Keratinocyte (primary cell): ENCODE measurements around the gene USP28. TPM values are rescaled to one million over a fixed set of nuclear protein-coding genes. Genes with fewer than 3 reads are reported as not detected.

Source experiments
- DNase-seq: peaks from one replicate; pipeline ENCODE4 v3.0.0-alpha.2; 2011; ENCODE audit warnings: low read depth, missing footprints, low spot score
- FAIRE-seq: peaks from 2 replicates; lab custom pipeline; 2011; peaks lifted over from hg19 to GRCh38; lab: Jason Lieb, UNC
- H2AFZ ChIP-seq: 2 replicates; pipeline ENCODE4 v1.6.0; 2012; ENCODE audit warnings: low read length, control low read depth, inconsistent platforms; ENCODE audit not compliant: control insufficient read depth
- H3K27ac ChIP-seq: 2 replicates; pipeline ENCODE4 v1.5.1; 2011; ENCODE audit warnings: low read length; ENCODE audit not compliant: control insufficient read depth, insufficient read depth
- H3K27me3 ChIP-seq: 3 replicates; pipeline ENCODE4 v1.6.0; 2011; ENCODE audit warnings: low read length; ENCODE audit not compliant: control insufficient read depth, insufficient read depth; ENCODE audit errors: extremely low read depth
- H3K36me3 ChIP-seq, 2 experiments: 2 replicates in 1 of 2; 3 replicates in 1 of 2; pipeline ENCODE4 v1.5.1; 2011; ENCODE audit warnings: low read length in 2 of 2, mild to moderate bottlenecking in 1 of 2; ENCODE audit not compliant: control insufficient read depth in 2 of 2, insufficient read depth in 2 of 2; ENCODE audit errors: extremely low read depth in 1 of 2
- H3K4me1 ChIP-seq: 3 replicates; pipeline ENCODE4 v1.5.1; 2011; ENCODE audit warnings: low read length; ENCODE audit not compliant: control insufficient read depth, insufficient read depth; ENCODE audit errors: extremely low read depth
- H3K4me2 ChIP-seq: 3 replicates; pipeline ENCODE4 v1.6.0; 2011; ENCODE audit warnings: low read depth, low read length; ENCODE audit not compliant: control insufficient read depth, insufficient read depth; ENCODE audit errors: extremely low read depth
- H3K4me3 ChIP-seq, 3 experiments: fragments of 200-600 bp in 1 of 3; sonication (generic) in 1 of 3; 2 replicates in 2 of 3; 3 replicates in 1 of 3; pipeline ENCODE4 v1.5.1; 2011 to 2016; ENCODE audit warnings: low read length in 3 of 3, mild to moderate bottlenecking in 3 of 3, control low read depth in 2 of 3, inconsistent platforms in 1 of 3, low read depth in 1 of 3, mixed read lengths in 1 of 3, mixed run types in 1 of 3, moderate library complexity in 1 of 3; ENCODE audit not compliant: control insufficient read depth in 2 of 3, insufficient read depth in 2 of 3; ENCODE audit errors: extremely low read depth in 1 of 3
- H3K79me2 ChIP-seq: 2 replicates; pipeline ENCODE4 v1.6.0; 2012; ENCODE audit warnings: low read length; ENCODE audit not compliant: control insufficient read depth, insufficient read depth
- H3K9ac ChIP-seq: 3 replicates; pipeline ENCODE4 v1.6.0; 2011; ENCODE audit warnings: low read length; ENCODE audit not compliant: control insufficient read depth, insufficient read depth; ENCODE audit errors: extremely low read depth
- H3K9me1 ChIP-seq: 3 replicates; pipeline ENCODE4 v1.6.0; 2011; ENCODE audit warnings: low read length; ENCODE audit not compliant: control insufficient read depth, insufficient read depth; ENCODE audit errors: extremely low read depth
- H3K9me3 ChIP-seq: 2 replicates; pipeline ENCODE4 v1.5.1; 2012; ENCODE audit warnings: low read depth, low read length; ENCODE audit not compliant: control insufficient read depth
- H4K20me1 ChIP-seq: 3 replicates; pipeline ENCODE4 v1.6.0; 2011; ENCODE audit warnings: low read length; ENCODE audit not compliant: control insufficient read depth, insufficient read depth; ENCODE audit errors: extremely low read depth
- CTCF ChIP-seq, 3 experiments: IDR thresholded peaks in 1 of 3; conservative IDR thresholded peaks in 1 of 3; optimal IDR thresholded peaks in 1 of 3; 2 replicates in 2 of 3; 3 replicates in 1 of 3; pipeline versions ENCODE3 to v1.5.1; 2011; ENCODE audit warnings: low read length in 3 of 3, mild to moderate bottlenecking in 3 of 3, moderate library complexity in 2 of 3, control low read depth in 1 of 3, inconsistent platforms in 1 of 3; ENCODE audit not compliant: insufficient read depth in 2 of 3; ENCODE audit errors: extremely low read depth in 1 of 3
- EZH2 ChIP-seq: IDR thresholded peaks from one replicate; pipeline ENCODE4 v1.6.1; 2012; ENCODE audit warnings: inconsistent platforms, mild to moderate bottlenecking, low read length, moderate library complexity
- dilution Hi-C: fragments of 300-500 bp; cut with MboI; formaldehyde crosslinking; loops from one replicate; pipeline ENCODE4 v1.7.0; 2020; ENCODE audit warnings: low sequenced_read_pairs; ENCODE audit not compliant: extremely low pct_ligation_motif_present
- polyA plus RNA-seq, 5 experiments: library from polyadenylated mRNA; depleted of rRNA in 3 of 5; stranded (reverse) in 3 of 5; stranded (forward) in 1 of 5; unstranded in 1 of 5; fragments of >200 nt; gene quantifications; 1 replicate in 1 of 5; 2 replicates in 3 of 5; 3 replicates in 1 of 5; pipeline versions ENCODE4 v1.2.1 to v1.2.3, GENCODE V29; 2011 to 2012; ENCODE audit warnings: missing spikeins in 2 of 5, low read depth in 1 of 5, low replicate concordance in 1 of 5

The USP28 gene
- polyA plus RNA-seq, 1 donor (not counting 4 experiments of a cell fraction or from before 2014, with no cell fraction given): 37.4 TPM

GRCh38 chr11:113839842-113840241 lies 35.5 kb downstream of the USP28 start:
- TF ChIP-seq EZH2: no peak
- H3K9me1 ChIP-seq: no peaks in the 10 kb centered on the region
- H3K36me3 ChIP-seq: peaks cover 3 to 5% of the 10 kb centered on the region in 2 experiments
- no peaks in the 10 kb centered on the region for H3K4me1 ChIP-seq
- no peaks in the 10 kb centered on the region for H3K27me3 ChIP-seq
- H3K4me2 ChIP-seq: no peak overlapping the region
- H3K4me3 ChIP-seq: no peak overlapping the region
- H2AFZ ChIP-seq: no peak overlapping the region
- DNase-seq (no peak), FAIRE-seq (no peak)
- dilution Hi-C loops: no loop called here
- H3K79me2 ChIP-seq: no peaks in the 10 kb centered on the region
- H4K20me1 ChIP-seq: no peaks in the 10 kb centered on the region
- H3K9ac ChIP-seq: no peak overlapping the region
- H3K27ac ChIP-seq: no peak overlapping the region
- H3K9me3 ChIP-seq: no peaks in the 10 kb centered on the region

GRCh38 chr11:113838005-113838404 lies 37.4 kb downstream of the USP28 start:
- TF ChIP-seq EZH2 (no peak), CTCF (optimal IDR thresholded peaks at IDR 0.05 in 1 of 3, IDR thresholded peaks at IDR 0.05 in 1 of 3, conservative IDR thresholded peaks at IDR 0.05 in 1 of 3; ENCODE audit: extremely low read depth in 1 of 3, insufficient read depth in 2 of 3, low read length in 3 of 3) (no peak)
- H3K9me3 ChIP-seq: no peaks in the 10 kb centered on the region
- no peak overlapping the region for H2AFZ ChIP-seq
- H3K4me2 ChIP-seq: no peak overlapping the region
- no peaks in the 10 kb centered on the region for H4K20me1 ChIP-seq
- no peak for FAIRE-seq
- no peaks in the 10 kb centered on the region for H3K4me1 ChIP-seq
- no peaks in the 10 kb centered on the region for H3K79me2 ChIP-seq
- dilution Hi-C loops: no loop called here
- no peaks in the 10 kb centered on the region for H3K9me1 ChIP-seq
- peaks cover 3 to 5% of the 10 kb centered on the region in 2 experiments for H3K36me3 ChIP-seq
- no peak overlapping the region for H3K27ac ChIP-seq
- H3K4me3 ChIP-seq: no peak overlapping the region
- no peak overlapping the region for H3K9ac ChIP-seq
- H3K27me3 ChIP-seq: no peaks in the 10 kb centered on the region
- DNase-seq: no peak

- dilution Hi-C loops: no loop called here
- H3K9me1 ChIP-seq: no peaks in the 10 kb centered on the region
- no peak for DNase-seq
- no peak overlapping the region for H3K4me3 ChIP-seq
- no peak for FAIRE-seq
- H3K27ac ChIP-seq: no peak overlapping the region
- no peaks in the 10 kb centered on the region for H3K79me2 ChIP-seq
- H4K20me1 ChIP-seq: no peaks in the 10 kb centered on the region
- H2AFZ ChIP-seq: no peak overlapping the region
- TF ChIP-seq EZH2: no peak
- no peak overlapping the region for H3K4me2 ChIP-seq
- peaks cover 3 to 6% of the 10 kb centered on the region in 2 experiments for H3K36me3 ChIP-seq
- H3K9me3 ChIP-seq: no peaks in the 10 kb centered on the region
- H3K9ac ChIP-seq: no peak overlapping the region
- no peaks in the 10 kb centered on the region for H3K27me3 ChIP-seq
- no peaks in the 10 kb centered on the region for H3K4me1 ChIP-seq
Observed at GRCh38 chr11:113835306-113835705, 40.1 kb downstream of the USP28 start.
